CD4-positive, alpha-beta T cell treated with Interleukin-4 for 1 hour (primary cell): ENCODE results near the gene AKT3.
A peak's percentile ranks its signal among the peaks of the same experiment; 100 is the strongest.
"Not testable (repeated sequence)": the region's sequence is repeated elsewhere in the genome, so short reads cannot be mapped to it uniquely, and the experiment has no call there.

ENCODE experiments used
- DNase-seq, 2 donors: peaks; one replicate each; pipeline ENCODE4 v3.0.0-alpha.2; 2020 to 2022

Gene AKT3

GRCh38 chr1:243772361-243773050, 77.5 kb downstream of the AKT3 start:
- not testable (repeated sequence) for DNase-seq

- no peak for DNase-seq
These were observed 79.2 kb downstream of the AKT3 start for GRCh38 chr1:243770860-243771259.

- no peak for DNase-seq
These were observed 84.4 kb downstream of the AKT3 start for GRCh38 chr1:243765676-243766075.

GRCh38 chr1:243763806-243764205, 86.2 kb downstream of the AKT3 start:
- no peak for DNase-seq

GRCh38 chr1:243758647-243759046, 91.4 kb downstream of the AKT3 start:
- DNase-seq = no peak

GRCh38 chr1:243756529-243756928, 93.5 kb downstream of the AKT3 start:
- DNase-seq = no peak

GRCh38 chr1:243754348-243754747, 95.7 kb downstream of the AKT3 start:
- no peak for DNase-seq

- no peak for DNase-seq
These were observed 98.5 kb downstream of the AKT3 start for GRCh38 chr1:243751506-243751905.

GRCh38 chr1:243748706-243749283, 101.2 kb downstream of the AKT3 start:
- peak in 1 of 2 donors; percentile 70 for DNase-seq

- DNase-seq = no peak
These were observed 101.8 kb downstream of the AKT3 start for GRCh38 chr1:243748227-243748626.

- DNase-seq = no peak
These were observed 103.3 kb downstream of the AKT3 start for GRCh38 chr1:243746751-243747150.

- DNase-seq = no peak
These were observed 104.7 kb downstream of the AKT3 start for GRCh38 chr1:243745356-243745755.

GRCh38 chr1:243742819-243743218, 107.2 kb downstream of the AKT3 start:
- no peak for DNase-seq

- DNase-seq = no peak
These were observed 109.6 kb downstream of the AKT3 start for GRCh38 chr1:243740255-243740999.

GRCh38 chr1:243739335-243740003, 110.6 kb downstream of the AKT3 start:
- no peak for DNase-seq

- DNase-seq = no peak
These were observed 112.0 kb downstream of the AKT3 start for GRCh38 chr1:243738020-243738419.

- no peak for DNase-seq
These were observed 114.6 kb downstream of the AKT3 start for GRCh38 chr1:243735457-243735856.

- DNase-seq = no peak
These were observed 115.7 kb downstream of the AKT3 start for GRCh38 chr1:243734308-243734695.

GRCh38 chr1:243733670-243734307, 116.3 kb downstream of the AKT3 start:
- no peak for DNase-seq

GRCh38 chr1:243732637-243733036, 117.4 kb downstream of the AKT3 start:
- DNase-seq = no peak

GRCh38 chr1:243731974-243732625, 117.9 kb downstream of the AKT3 start:
- no peak for DNase-seq

GRCh38 chr1:243731301-243731891, 118.6 kb downstream of the AKT3 start:
- DNase-seq = peak in 1 of 2 donors; percentile 61
